T-cell (primary cell): ENCODE data around the gene FXR1. TPM values are rescaled to one million over a fixed set of nuclear protein-coding genes. Genes with fewer than 3 reads are reported as not detected.
A peak's percentile ranks its signal among the peaks of the same experiment; 100 is the strongest.

Source experiments
- ATAC-seq, 4 experiments: fragments of 200-7000 bp in 3 of 4; fragments of 150-1000 bp in 1 of 4; cut with Tn5 transposase; replicated peaks in 1 of 4; 1 replicate in 3 of 4; 2 replicates in 1 of 4; pipeline ENCODE4 v1.10.0; 2021; ENCODE audit warnings: moderate library complexity in 3 of 4, mild to moderate bottlenecking in 2 of 4, moderate number of reproducible peaks in 1 of 4
- CTCF ChIA-PET, 2 donors: fragments of 300-600 bp; sonication (Branson Sonifier 250); formaldehyde crosslinking; loops; one replicate each; lab custom pipeline; 2022; ENCODE audit warnings: antibody characterized with exemption in 2 of 2; lab: Charles Lee
- POLR2A ChIA-PET, 2 donors: fragments of 300-600 bp; sonication (Branson Sonifier 250); formaldehyde crosslinking; loops; one replicate each; lab custom pipeline; 2022; ENCODE audit warnings: antibody characterized with exemption in 2 of 2; lab: Charles Lee
- DNase-seq, 35 experiments: peaks; one replicate each; pipeline versions ENCODE4 v3.0.0 to v3.0.0-alpha.2; 2013 to 2023
- H3K27ac ChIP-seq: one replicate; pipeline ENCODE4 v1.5.1; 2013; ENCODE audit warnings: low read length
- H3K27me3 ChIP-seq, 2 experiments: replicated peaks in 1 of 2; 1 replicate in 1 of 2; 2 replicates in 1 of 2; pipeline versions ENCODE4 v1.6.1 to v1.7.0; 2013; ENCODE audit warnings: low read length in 1 of 2, mixed read lengths in 1 of 2; ENCODE audit not compliant: control insufficient read depth in 2 of 2, insufficient read depth in 2 of 2; ENCODE audit errors: extremely low read depth in 1 of 2
- H3K36me3 ChIP-seq, 2 donors: 1 replicate in 1 of 2; 2 replicates in 1 of 2; pipeline versions ENCODE4 v1.6.1 to v1.7.0; 2013; ENCODE audit warnings: low read length in 1 of 2; ENCODE audit not compliant: control insufficient read depth in 2 of 2, insufficient read depth in 1 of 2; ENCODE audit errors: extremely low read depth in 1 of 2
- H3K4me1 ChIP-seq, 2 experiments: 1 replicate in 1 of 2; 2 replicates in 1 of 2; pipeline versions ENCODE4 v1.6.1 to v1.7.0; 2013; ENCODE audit warnings: low read length in 2 of 2, mixed read lengths in 1 of 2; ENCODE audit not compliant: insufficient read depth in 2 of 2, control insufficient read depth in 1 of 2; ENCODE audit errors: extremely low read depth in 1 of 2
- H3K4me3 ChIP-seq, 2 donors: 1 replicate in 1 of 2; 2 replicates in 1 of 2; pipeline versions ENCODE4 v1.5.1 to v1.7.0; 2013; ENCODE audit warnings: mild to moderate bottlenecking in 2 of 2, low read length in 1 of 2, moderate library complexity in 1 of 2; ENCODE audit not compliant: control insufficient read depth in 1 of 2; ENCODE audit errors: extremely low read depth in 1 of 2
- H3K9me3 ChIP-seq: 2 replicates; pipeline ENCODE4 v1.7.0; 2013
- H3K27ac Mint-ChIP-seq, 2 donors: one replicate each; pipeline ENCODE4 v1.8.0; 2020 to 2021; ENCODE audit warnings: mild to moderate bottlenecking in 2 of 2, mixed read lengths in 2 of 2
- H3K27me3 Mint-ChIP-seq, 2 donors: one replicate each; pipeline ENCODE4 v1.8.0; 2021 to 2022; ENCODE audit warnings: mixed read lengths in 2 of 2
- H3K36me3 Mint-ChIP-seq: one replicate; pipeline ENCODE4 v1.8.0; 2021; ENCODE audit warnings: mixed read lengths
- H3K4me1 Mint-ChIP-seq, 3 donors: one replicate each; pipeline ENCODE4 v1.8.0; 2020 to 2022; ENCODE audit warnings: mixed read lengths in 3 of 3, mild to moderate bottlenecking in 1 of 3
- H3K4me3 Mint-ChIP-seq, 3 donors: one replicate each; pipeline ENCODE4 v1.8.0; 2020 to 2022; ENCODE audit warnings: mild to moderate bottlenecking in 3 of 3, mixed read lengths in 3 of 3, moderate library complexity in 3 of 3
- H3K9me3 Mint-ChIP-seq, 3 donors: one replicate each; pipeline ENCODE4 v1.8.0; 2020 to 2022; ENCODE audit warnings: mixed read lengths in 3 of 3
- WGBS: methylation state at CpG from one replicate; pipeline ENCODE4 v1.1.5; 2013; ENCODE audit warnings: missing lambda C conversion rate; ENCODE audit not compliant: insufficient coverage; 5-methylcytosine and 5-hydroxymethylcytosine counted together
- total RNA-seq, 35 experiments: library from RNA in 6 of 35; stranded (reverse) in 6 of 35; fragments of 120-200 nt in 1 of 35; gene quantifications; one replicate each; pipeline versions ENCODE4 v1.2.1 to v1.2.4 and lab custom pipeline; 2013 to 2026

The FXR1 gene
- total RNA-seq, 5 donors from 2014 or later (not counting 1 experiment from before 2014, with no cell fraction given) = 97.5 to 150 (median 100) TPM

DNA sequence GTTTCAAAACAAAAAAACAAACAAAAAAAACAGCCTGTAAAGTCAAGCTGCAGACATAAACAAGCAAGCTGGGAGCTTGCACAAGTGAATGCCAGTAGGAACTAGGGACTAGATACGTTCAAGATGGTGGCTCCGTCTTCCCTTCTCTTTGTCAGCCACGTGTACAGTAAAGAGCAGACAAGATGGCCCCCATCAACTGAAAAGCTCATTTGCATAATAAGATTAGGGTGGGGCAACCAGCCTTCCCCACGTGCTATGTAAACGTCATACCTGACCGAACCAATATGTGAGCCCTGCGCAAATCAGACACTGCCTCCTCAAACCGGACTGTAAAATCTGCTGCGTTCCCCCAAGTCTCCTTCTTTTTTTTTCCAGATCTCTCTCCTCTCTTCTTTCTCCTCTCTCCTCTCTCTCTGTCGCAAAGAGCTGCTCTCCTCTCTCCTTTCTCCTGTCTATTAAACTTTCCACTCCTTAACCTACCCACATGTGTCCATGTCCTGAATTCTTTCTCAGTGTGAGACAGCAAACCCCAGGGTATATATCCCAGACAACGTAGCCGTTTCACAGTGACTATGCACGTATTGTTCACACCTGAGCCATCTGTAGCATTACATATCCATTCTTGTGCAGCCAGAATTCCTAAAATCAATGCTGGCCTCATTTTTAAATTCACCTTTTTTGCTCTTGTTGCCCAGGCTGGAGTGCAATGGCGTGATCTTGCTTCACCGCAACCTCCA lies 31.2 kb upstream of the FXR1 start:
- ATAC-seq (no peak), DNase-seq (no peak)
- Histone ChIP-seq H3K27me3 (peaks cover 0 to 14% of the 10 kb centered on the region in 2 experiments), H3K4me3 (no peak overlapping the region), H3K9me3 (no peaks in the 10 kb centered on the region), H3K27ac (no peak overlapping the region), H3K36me3 (no peaks in the 10 kb centered on the region), H3K4me1 (no peaks in the 10 kb centered on the region)
- ChIA-PET POLR2A (no interaction called here), CTCF (no interaction called here)
- H3K36me3 Mint-ChIP-seq = no peaks in the 10 kb centered on the region
- H3K4me3 Mint-ChIP-seq = no peak overlapping the region
- no peak overlapping the region for H3K27ac Mint-ChIP-seq
- H3K9me3 Mint-ChIP-seq = peaks cover 0 to 4% (median 0%) of the 10 kb centered on the region in 3 donors
- H3K4me1 Mint-ChIP-seq = no peaks in the 10 kb centered on the region
- H3K27me3 Mint-ChIP-seq = peaks cover 25 to 27% of the 10 kb centered on the region in 2 donors
- WGBS = 86% methylated on average over 14 of the region's 15 CpGs

DNA sequence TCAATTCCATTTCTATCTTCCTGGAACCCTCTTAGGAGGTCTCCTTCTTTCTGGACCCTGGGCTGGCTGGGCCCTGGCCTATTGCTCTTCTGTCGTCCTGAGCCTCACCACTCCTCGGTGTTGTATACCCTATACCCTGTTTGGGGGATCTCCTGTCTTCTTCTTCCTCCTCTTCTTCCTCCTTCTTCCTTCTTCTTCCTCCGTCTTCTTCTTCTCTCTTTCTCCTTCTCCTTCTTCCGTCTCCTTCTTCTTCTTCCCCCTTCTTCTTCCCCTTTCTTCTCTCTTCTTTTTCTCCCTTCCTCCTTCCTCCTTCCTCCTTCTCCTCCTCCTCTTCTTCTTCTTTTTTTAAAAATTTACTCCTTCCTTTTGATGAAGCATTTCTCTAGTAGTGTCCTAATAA lies 30.4 kb upstream of the FXR1 start:
- ATAC-seq = no peak
- no CpG with 5 or more reads among the region's 4 CpGs for WGBS
- no peaks in the 10 kb centered on the region for H3K36me3 Mint-ChIP-seq
- H3K9me3 Mint-ChIP-seq = peaks cover 0 to 9% (median 0%) of the 10 kb centered on the region in 3 donors
- H3K9me3 ChIP-seq = no peaks in the 10 kb centered on the region
- H3K36me3 ChIP-seq = no peaks in the 10 kb centered on the region
- H3K4me3 Mint-ChIP-seq = no peak overlapping the region
- no peak overlapping the region for H3K4me3 ChIP-seq
- ChIA-PET POLR2A (no interaction called here), CTCF (no interaction called here)
- H3K4me1 ChIP-seq = no peaks in the 10 kb centered on the region
- peaks cover 0 to 14% of the 10 kb centered on the region in 2 experiments for H3K27me3 ChIP-seq
- DNase-seq = no peak
- H3K27me3 Mint-ChIP-seq = peaks cover 18 to 26% of the 10 kb centered on the region in 2 donors
- no peaks in the 10 kb centered on the region for H3K4me1 Mint-ChIP-seq
- no peak overlapping the region for H3K27ac Mint-ChIP-seq
- H3K27ac ChIP-seq = no peak overlapping the region

GRCh38 chr3:180888992-180889560 lies 23.4 kb upstream of the FXR1 start:
- ATAC-seq = no peak
- peaks cover 4 to 12% (median 12%) of the 10 kb centered on the region in 3 donors for H3K9me3 Mint-ChIP-seq
- ChIA-PET CTCF (no interaction called here), POLR2A (no interaction called here)
- peaks cover 3 to 10% of the 10 kb centered on the region in 2 donors for H3K27me3 Mint-ChIP-seq
- H3K36me3 ChIP-seq = no peaks in the 10 kb centered on the region
- H3K4me1 ChIP-seq = no peaks in the 10 kb centered on the region
- H3K9me3 ChIP-seq = no peaks in the 10 kb centered on the region
- no peak overlapping the region for H3K27ac Mint-ChIP-seq
- H3K27ac ChIP-seq = no peak overlapping the region
- no peak overlapping the region for H3K4me3 Mint-ChIP-seq
- H3K36me3 Mint-ChIP-seq = no peaks in the 10 kb centered on the region
- no peak for DNase-seq
- peaks cover 0 to 2% (median 2%) of the 10 kb centered on the region in 3 donors for H3K4me1 Mint-ChIP-seq
- no peak overlapping the region for H3K4me3 ChIP-seq
- H3K27me3 ChIP-seq = peaks cover 0 to 7% of the 10 kb centered on the region in 2 experiments
- 84% methylated on average over 5 of the region's 6 CpGs for WGBS

GRCh38 chr3:180898572-180898971 lies 13.9 kb upstream of the FXR1 start:
- no peak overlapping the region for H3K27ac ChIP-seq
- no peaks in the 10 kb centered on the region for H3K4me1 ChIP-seq
- H3K36me3 ChIP-seq = no peaks in the 10 kb centered on the region
- no peak for DNase-seq
- H3K27me3 ChIP-seq = peaks cover 0 to 7% of the 10 kb centered on the region in 2 experiments
- WGBS = 90% methylated on average over 8 of the region's 8 CpGs
- Mint-ChIP-seq H3K27me3 (peaks cover 3 to 5% of the 10 kb centered on the region in 2 donors), H3K36me3 (no peaks in the 10 kb centered on the region), H3K4me3 (no peak overlapping the region), H3K4me1 (no peaks in the 10 kb centered on the region), H3K27ac (no peak overlapping the region), H3K9me3 (peaks cover 4 to 10% (median 7%) of the 10 kb centered on the region in 3 donors)
- CTCF ChIA-PET = interaction anchor here in 1 of 2 donors (0.6 kb wide), 1 partner anchor 14 kb away, joined by 7 read pairs; the partner anchor contains the start of gene FXR1
- H3K9me3 ChIP-seq = no peaks in the 10 kb centered on the region
- ATAC-seq = no peak
- H3K4me3 ChIP-seq = no peak overlapping the region
- POLR2A ChIA-PET = interaction anchor here (0.7 kb wide), 2 partner anchors 12 to 144 kb away, joined by 4 to 6 read pairs; no protein-coding TSS in a partner anchor

DNA sequence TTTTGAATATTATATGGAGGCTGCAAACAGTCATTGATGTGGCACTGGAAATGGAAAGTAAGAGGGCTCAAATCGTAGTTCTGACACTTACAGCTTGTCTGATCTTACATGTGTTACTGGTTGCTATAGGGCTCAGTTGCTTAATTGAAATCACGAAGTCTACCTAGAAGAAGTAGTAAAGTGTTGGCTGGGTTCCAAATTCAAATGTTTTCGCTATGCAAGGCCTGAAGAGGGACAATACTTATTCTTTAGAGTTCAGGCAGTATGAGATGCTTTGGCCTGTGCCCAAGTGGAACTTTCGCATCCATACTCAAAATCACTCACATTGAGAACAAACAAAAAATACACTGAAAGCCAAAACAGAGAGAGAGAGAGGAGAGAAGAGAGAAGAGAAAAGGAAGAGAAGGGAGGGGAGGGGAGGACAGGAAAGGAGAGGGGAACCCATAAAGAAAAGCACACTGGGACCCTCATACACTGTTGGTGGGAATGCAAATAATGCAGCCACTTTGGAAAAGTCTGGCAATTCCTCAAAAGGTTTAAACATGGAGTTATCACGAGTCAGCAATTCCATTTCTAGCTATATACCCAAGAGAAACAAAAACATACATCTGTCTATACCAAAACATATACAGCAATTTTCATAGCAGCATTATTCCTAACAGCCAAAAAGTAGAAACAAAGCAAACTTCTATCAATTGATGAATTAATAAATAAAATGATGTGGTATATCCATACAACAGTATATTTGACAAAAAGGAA lies 2.9 kb upstream of the FXR1 start:
- CTCF ChIA-PET = interaction anchor here (0.6 to 1.3 kb wide), 2 partner anchors 77 to 308 kb away, joined by 3 read pairs; partner anchors contain the start of gene TTC14 (in 1 of the 2)
- H3K36me3 ChIP-seq = no peaks in the 10 kb centered on the region
- Mint-ChIP-seq H3K36me3 (no peaks in the 10 kb centered on the region), H3K27ac (peak overlapping the region; percentile 21 to 99), H3K4me1 (peaks cover 38 to 42% (median 39%) of the 10 kb centered on the region in 3 donors), H3K9me3 (peaks cover 0 to 4% (median 3%) of the 10 kb centered on the region in 3 donors), H3K4me3 (peak overlapping the region; percentile 0 to 44 (median 12)), H3K27me3 (peaks cover 2 to 3% of the 10 kb centered on the region in 2 donors)
- no peak overlapping the region for H3K27ac ChIP-seq
- no peak overlapping the region for H3K4me3 ChIP-seq
- peaks cover 14 to 16% of the 10 kb centered on the region in 2 experiments for H3K4me1 ChIP-seq
- POLR2A ChIA-PET = interaction anchor here (0.7 to 1.2 kb wide), 2 partner anchors 9 to 192 kb away, joined by 5 to 7 read pairs; no protein-coding TSS in a partner anchor
- H3K27me3 ChIP-seq = peaks cover 0 to 4% of the 10 kb centered on the region in 2 experiments
- H3K9me3 ChIP-seq = no peaks in the 10 kb centered on the region
- ATAC-seq (no peak), DNase-seq (peak in 1 of 35 experiments; percentile 11)
- WGBS = 50% methylated on average over 1 of the region's 5 CpGs

DNA sequence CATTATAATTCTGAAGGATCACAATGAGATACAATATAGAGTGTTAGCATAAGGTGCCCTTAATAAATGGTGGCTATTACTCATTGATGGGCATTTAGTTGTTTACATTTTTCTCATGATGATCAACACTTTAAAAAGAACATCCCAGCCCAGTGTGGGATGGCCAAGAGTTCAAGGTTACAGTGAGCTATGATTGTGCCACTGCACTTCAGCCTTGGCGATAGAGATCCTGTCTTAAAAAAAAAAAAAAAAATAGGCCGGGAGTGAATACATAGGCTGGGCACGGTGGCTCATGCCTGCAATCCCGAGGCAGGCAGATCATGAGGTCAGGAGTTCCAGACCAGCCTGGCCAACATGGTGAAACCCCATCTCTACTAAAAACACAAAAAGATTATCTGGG lies 1.6 kb upstream of the FXR1 start:
- no CpG with 5 or more reads among the region's 4 CpGs for WGBS
- Histone ChIP-seq H3K4me1 (peaks cover 14 to 18% of the 10 kb centered on the region in 2 experiments), H3K27me3 (no peaks in the 10 kb centered on the region), H3K36me3 (no peaks in the 10 kb centered on the region), H3K9me3 (no peaks in the 10 kb centered on the region), H3K4me3 (no peak overlapping the region), H3K27ac (peak overlapping the region; percentile 93)
- peak overlapping the region; percentile 41 to 90 (median 47) for H3K4me3 Mint-ChIP-seq
- ChIA-PET CTCF (interaction anchor here (0.7 kb wide), 3 partner anchors 24 to 42 kb away, joined by 3 to 4 read pairs (median 4); no protein-coding TSS in a partner anchor), POLR2A (interaction anchor here (0.5 to 0.6 kb wide), 3 partner anchors 16 to 56 kb away, joined by 3 to 8 read pairs (median 7); no protein-coding TSS in a partner anchor)
- ATAC-seq (no peak), DNase-seq (no peak)
- H3K9me3 Mint-ChIP-seq = peaks cover 0 to 3% (median 3%) of the 10 kb centered on the region in 3 donors
- peaks cover 8% of the 10 kb centered on the region for H3K36me3 Mint-ChIP-seq
- H3K27me3 Mint-ChIP-seq = peaks cover 1 to 3% of the 10 kb centered on the region in 2 donors
- H3K4me1 Mint-ChIP-seq = peaks cover 51 to 55% (median 52%) of the 10 kb centered on the region in 3 donors
- peak overlapping the region; percentile 55 to 99 for H3K27ac Mint-ChIP-seq
